ENCODE measurements around the gene CCDC40.

The CCDC40 gene

DNA sequence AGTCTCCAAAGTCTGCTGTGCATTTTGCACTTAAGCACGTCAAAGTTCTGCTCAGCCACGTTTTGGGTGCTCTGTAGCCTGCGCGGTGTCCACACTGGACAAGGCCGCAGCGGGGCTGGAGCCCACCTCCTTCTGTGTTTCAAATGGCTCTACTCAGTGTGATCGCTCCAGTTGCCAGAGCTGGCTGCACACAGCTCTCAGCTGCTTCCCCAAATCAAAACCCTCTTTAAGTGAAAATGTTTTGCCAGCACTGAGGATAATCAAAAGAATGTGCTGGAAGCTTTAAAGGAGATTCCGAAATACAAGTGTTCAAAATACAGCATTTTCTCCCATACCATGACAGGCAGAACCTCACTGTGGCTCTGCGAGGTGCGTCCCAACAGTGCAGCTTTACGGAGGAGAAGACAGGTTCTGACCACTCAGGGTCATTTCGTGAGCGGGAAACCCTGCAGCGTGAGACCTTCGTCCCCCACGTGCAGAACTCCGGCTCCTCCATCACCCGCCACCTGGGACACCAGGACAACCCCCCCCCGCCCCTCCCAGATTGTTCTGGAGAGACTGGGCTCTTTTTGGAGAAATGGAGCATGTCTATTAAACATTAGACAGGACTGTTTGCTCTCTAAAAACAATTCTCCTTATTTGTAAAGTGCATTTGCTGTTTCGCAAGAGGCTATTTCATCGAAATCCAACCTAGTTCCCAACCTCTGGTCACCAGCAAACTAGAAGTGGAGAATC is 17.4 kb upstream of the CCDC40 start:
- no peak for DNase-seq (ENCODE audit: low read depth, low spot score)

DNA sequence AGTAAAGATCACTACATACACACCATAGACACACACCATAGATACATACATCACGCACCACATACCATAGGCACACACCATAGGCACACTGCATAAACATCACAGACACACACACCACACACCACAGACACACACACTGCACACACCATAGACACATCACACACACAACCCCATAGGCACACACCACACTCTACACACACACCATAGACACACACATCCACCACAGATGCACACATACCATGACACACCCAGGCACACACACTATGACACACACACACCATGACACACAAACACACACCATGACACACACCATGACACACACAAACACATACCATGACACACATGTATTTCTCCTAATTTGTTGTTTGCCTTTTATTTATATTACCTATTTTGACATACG is 14.8 kb upstream of the CCDC40 start:
- DNase-seq (ENCODE audit: low read depth, low spot score), result no peak

DNA sequence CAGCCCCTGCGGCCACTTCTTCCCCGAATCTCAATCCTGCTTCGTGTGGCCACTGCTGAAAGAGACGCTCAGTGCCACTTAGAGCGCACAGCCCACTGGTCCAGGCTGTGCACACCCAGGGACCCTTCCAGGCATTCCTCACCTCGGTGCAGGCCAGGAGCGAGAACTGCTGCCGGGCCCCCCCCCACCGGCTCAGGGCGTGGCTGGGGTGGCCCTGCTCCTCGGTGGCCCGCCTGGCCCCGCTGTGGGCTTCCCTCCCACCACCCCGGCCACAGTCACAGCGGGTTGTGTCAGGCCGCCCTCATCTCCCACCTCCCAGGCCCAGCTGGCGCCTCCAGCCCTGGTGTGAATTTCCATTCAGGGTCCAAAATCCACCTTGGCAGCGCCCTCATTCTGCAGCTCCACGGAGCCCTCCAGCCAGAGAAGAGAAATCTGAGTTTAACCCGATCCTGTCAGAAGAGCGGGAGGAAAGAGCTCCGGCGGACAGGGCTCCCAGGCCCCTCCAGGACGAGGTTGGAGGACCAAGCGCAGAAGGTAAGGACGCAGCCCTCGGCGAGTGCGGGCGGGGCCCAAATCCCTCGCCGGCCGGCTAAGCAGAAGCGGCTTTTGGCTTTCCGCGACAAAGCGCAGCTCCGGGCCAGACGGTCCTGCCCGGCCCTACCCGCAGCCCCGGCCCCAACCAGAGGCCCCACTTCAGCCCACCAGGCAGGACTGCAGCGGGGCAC is 12.8 kb upstream of the CCDC40 start:
- peak; percentile 75 for DNase-seq (ENCODE audit: low read depth, low spot score)

DNA sequence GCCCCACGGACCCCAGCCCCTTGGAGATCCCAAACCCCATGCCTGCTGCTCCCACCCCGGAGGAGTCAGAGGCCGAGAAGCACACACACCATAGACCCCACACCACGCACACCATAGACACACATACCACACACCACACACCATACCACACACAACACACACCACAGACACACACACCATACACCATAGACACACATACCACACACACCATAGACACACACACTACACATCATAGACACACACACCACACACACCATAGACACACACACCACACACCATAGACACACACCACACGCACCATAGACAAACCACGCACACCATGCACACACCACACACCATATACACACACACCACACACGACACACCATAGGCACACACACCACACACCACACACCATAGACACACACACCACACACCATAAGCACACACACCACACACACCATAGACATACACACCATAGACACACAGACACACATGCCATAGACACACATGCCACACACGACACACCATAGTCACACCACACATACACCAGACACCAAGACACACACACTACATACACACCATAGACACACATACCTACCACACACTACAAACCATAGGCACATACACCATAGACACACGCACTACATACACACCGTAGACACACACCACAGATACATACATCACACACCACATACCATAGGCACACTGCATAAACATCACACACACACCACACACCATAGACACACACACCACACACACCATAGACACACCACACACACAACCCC is 12.1 kb upstream of the CCDC40 start:
- no peak for DNase-seq (ENCODE audit: low read depth, low spot score)

DNA sequence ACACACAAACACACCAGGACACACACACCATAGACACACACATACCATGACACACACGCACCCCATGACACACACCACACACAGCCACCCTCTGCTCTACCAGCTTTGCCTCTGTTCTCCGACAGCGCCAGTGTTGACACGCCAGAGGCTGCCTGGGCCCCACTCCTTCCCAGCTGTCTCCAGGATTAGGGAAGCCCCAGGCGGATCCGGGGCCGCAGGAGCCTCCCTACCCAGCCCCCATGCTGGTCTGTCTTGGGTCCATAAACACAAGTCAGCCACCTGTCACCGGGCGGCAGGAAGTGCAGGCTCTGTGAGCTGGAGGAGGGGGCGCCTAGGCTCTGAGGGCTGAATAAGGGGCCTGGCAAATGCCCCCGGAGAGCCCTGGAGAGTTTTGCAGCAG is 11.3 kb upstream of the CCDC40 start:
- DNase-seq (ENCODE audit: low read depth, low spot score), result peak; percentile 92

DNA sequence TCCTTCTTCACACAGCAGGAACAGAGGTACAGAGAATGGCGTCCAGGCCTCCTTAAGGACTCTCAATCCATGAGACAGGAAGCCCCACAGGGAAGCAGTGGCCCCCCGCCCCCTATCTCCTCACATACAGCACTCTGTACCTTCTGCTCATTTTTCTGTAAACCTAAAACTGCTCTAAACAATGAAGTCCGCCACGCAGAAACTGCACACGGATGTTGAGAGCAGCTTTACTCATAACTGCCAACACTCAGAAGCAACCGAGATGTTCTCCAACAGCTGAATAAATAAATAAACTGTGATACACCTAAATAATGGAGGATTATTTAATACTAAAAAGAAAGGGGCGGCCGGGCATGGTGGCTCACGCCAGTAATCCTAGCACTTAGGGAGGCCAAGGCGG is 10.6 kb upstream of the CCDC40 start:
- no peak for DNase-seq (ENCODE audit: low read depth, low spot score)

DNA sequence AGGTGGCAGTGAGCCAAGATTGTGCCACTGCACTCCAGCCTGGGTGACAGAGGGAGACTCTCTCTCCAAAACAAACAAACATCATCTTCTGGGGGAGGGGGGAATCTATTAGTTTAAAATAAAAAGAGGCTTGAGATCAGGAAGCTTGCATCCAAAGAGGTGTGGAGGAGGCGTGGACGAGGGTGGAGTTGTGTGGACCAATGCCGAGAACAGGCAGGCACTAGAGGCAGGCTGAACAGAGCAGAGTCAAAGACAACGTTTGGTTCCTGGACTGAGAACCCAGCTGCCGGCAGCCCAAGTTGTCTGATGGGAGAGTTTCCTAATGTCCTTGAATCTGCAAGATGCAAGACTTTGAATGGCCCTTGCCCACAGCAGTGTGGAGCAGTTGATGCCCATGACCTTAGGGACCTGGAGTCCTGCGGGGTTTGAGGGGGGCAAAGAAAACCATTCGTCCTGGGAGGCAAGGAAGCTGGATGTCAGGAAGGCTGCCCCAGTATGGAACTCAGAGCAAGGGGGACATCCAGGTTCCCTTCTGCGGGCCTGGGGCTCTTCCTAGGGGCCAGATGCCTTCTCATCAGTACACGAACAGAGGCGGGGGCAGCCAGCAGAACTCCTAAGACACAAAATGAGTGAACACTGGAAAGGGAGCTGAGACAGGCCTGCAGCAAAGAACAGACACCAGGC is 9.9 kb upstream of the CCDC40 start:
- DNase-seq (ENCODE audit: low read depth, low spot score), result no peak

DNA sequence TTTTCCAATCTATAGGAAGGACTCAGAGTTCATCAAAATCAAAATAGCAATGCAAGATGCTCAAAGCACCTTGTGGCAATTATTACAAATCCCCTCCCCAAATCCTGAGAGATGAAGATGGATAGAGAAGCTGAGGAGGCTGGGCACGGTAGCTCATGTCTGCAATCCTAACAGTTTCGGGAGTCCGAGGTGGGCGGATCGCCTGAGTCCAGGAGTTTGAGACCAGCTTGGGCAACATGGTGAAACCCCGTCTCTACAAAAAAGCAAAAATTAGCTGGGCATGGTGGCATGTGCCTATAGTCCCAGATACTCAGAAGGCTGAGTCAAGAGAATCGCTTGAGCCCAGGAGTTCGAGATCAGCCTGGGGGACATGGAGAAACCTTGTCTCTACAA is 9.4 kb upstream of the CCDC40 start:
- no peak for DNase-seq (ENCODE audit: low read depth, low spot score)

DNA sequence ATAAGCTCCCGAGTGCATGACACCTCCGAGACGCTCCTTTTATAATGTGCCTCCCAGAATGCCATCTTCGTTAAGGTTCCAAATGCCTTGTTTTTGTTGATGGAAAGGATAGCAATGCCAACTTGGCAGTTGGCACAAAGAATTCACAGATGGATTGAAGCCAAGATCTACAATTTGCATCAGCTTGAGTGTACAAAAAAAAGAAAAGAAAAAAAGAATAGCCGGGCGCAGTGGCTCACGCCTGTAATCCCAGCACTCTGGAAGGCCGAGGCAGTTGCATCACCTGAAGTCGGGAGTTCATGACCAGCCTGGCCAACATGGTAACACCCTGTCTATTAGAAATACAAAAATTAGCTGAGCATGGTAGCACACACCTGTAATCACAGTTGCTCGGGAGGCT is 8.4 kb upstream of the CCDC40 start:
- DNase-seq (ENCODE audit: low read depth, low spot score), result no peak

DNA sequence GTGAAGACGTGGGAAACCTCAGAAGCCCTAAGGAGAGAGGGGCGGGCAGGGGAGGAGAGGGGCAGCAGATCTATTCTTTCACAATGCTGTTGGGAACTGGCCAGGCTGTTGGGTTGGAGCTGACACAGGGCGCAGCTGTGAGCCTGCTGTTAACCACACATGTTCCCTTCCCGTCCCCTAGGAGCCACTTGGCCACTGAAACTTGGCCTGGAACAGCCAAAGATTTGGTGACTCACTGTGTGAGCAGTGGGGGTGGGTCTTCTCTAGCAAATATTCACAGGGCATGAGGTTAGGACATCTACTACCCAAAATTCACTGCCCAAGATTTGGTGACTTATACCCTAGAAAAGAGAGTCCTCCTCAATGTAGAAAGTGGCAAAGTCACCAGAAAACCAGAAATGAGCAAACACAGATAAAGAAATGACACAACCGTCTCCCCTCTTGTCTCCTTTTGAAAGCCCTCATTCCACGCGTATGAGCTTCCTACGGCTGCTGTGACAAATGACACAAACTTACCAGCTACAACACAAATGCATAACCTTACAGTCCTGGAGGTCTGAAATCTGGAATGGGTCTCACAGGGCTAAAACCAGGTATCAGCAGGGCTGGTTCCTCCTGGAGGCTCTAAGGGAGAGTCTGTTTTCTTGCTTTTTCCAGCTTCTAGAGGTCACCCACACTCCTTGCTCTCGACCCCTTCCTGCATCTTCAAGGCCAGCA is 7.0 kb upstream of the CCDC40 start:
- no peak for DNase-seq (ENCODE audit: low read depth, low spot score)

DNA sequence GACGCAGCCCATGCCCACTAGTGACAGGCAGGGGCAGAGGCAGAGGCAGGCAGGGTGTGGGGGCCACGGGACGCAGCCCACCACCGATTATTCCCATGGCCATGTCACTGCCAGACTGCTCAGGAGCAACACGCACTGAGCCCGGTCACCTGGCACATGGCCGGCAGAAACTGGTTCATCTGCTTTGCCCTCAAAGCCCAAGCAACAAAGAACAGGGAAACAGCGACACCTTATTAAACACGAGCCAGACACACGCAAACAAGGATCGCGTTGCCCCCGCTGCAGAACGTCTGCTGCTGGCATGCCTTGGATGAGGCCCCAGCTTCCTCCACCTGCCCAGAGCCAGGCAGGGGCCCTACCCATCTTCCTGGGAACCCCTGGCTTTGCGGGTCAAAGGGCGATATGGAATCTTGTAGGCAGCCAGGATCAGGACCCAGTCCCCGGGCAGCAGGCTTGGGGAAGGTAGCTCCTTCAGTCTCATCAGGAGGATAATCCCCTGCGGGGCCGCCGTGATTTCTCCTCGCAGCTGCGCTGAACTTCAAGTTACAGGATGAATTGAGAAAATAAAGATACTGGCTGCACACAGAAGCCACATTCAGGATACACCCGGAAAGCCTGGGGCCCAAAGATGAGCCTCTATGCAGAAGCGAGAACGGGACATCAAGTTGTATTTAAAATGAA is 5.6 kb upstream of the CCDC40 start:
- DNase-seq (ENCODE audit: low read depth, low spot score), result no peak

DNA sequence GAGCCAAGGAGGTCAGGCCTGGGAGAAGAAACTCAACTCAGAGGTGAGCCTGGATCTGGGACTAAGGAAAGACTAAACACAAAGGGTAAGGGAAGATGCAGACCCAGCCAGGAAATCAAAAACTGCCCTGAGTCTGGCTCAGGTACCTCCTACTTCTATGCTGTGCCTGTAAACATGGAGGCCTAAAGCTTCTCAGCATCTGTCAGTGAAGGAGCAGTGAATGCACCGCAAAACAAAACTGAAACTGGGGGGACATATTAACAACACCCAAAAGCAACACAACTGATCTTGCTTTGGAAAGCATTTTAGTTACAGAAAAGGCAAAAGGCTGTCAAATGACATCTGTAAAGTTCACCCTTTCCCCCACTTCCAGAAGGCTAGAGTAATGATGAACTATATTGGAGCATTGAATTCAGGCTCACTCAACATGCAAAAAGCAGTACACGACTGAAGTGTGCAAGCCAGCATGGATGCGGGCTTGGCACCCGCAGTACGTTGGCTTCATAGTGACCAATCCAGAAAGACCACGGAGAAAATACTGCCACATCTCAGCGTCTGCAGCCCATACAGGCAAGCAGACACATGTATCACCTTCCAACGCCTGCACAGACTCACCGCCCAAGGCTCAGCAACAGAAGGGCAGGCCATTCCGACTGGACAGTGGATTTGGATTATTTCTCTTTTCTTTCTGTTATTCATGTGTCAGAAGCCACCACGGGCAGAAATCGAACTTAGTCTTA is 4.6 kb upstream of the CCDC40 start:
- no peak for DNase-seq (ENCODE audit: low read depth, low spot score)

DNA sequence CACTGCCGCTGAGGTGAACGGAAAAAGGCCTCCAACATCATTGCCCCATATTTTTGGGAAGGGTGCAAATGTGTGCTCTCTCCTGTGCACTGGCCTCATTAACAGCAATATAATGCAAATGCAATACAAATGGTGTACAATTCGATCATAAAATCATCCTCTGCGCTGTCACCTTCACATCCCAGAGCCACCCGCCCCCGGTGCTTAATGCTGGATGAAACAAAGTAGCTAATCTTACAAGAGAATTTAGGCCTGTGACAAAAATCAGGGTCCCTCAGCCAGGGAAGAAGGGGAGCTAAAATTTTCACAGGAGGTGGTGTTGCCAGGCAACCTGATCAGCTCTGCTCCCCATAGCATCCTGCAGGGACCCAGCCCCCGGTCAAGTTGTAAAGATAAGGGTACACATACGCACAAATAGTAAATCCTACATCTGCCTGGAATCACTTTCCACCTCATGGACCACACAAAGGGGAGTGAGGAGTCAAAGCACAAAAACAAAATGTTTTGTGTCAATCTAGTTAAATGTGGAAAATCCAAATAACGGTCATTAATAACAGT is 3.7 kb upstream of the CCDC40 start:
- no peak for DNase-seq (ENCODE audit: low read depth, low spot score)

DNA sequence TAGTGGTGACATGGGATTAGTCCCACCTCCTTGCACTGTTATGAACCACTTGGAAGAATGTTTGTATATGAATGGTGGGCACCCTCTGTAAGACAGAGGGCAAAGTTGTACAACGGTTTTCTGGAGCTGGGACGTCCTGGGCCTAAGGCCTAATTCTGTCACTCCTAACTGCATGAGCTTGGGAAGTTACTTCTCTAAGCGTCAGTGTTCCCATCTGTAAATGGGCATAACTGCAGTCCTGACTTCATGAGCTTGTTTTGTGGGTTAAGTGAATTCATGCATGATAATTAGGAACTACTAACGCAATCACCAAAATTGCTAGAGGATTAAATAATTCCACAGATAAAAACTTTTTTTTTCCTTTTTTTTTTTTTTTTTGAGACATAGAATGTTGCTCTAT is 2.6 kb upstream of the CCDC40 start:
- DNase-seq (ENCODE audit: low read depth, low spot score), result no peak

DNA sequence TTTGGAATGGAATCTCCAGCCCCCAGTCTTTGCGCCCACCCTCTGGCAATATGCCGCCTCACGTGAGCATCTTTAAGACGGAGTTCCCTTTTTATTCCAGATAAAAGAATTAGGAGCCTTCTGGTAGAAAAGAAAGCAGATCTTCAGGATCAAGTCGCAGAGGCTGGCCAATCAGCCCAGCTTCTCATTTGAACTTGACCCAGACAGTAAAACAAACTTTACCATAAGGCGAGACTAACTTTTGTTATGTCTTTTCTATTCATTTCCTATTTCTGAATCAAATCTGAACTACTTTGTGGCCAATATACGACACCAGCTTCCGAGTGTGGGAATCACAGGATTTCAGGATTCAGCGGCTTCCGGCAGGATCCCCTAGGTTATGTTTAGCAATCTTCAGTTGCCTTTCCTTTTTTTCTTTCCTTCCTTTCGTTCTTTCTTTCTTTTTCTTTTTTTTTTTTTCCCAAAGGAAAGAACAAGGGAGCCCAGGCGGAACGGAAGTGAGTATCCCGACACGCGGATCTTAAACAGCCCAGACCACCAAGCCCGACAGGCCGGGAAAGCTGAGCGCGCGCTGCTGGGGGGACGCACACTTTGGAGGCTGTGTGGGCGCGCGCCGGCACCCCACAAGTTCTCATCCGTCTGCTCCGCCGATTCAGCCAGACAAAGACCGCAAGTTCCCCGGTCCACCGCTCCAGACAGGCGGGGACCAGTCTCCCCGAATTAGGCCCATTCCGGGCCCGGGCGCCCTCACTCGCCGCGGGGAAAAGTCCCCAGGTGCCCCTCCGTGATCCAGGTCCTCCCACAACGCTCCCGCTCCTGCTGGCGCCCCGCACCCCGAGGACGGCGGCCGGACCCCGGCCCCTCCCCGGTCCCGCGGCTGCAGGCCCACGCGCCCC is 1.4 kb upstream of the CCDC40 start:
- DNase-seq (ENCODE audit: low read depth, low spot score), result peak; percentile 41

DNA sequence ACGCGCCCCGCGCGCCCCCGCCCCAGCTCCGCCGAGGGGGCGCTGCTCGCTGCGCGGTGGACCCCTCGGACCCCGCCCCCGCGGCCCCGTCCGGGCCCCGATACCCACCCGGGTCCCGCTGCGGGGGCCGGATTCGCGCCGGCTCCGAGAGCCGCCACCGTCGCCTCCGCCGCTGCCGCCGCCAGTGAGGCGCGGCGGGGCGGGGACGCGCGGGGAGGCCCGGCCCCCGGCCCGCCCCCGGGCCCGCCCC is 830 bp upstream of the CCDC40 start, which contains the start of gene TBC1D16:
TSS of gene TBC1D16 (minus strand) at position 186 of the 250 bp plus-strand sequence. CDS start 22,325 bp downstream, outside the sequence.
- DNase-seq (ENCODE audit: low read depth, low spot score), result no peak

DNA sequence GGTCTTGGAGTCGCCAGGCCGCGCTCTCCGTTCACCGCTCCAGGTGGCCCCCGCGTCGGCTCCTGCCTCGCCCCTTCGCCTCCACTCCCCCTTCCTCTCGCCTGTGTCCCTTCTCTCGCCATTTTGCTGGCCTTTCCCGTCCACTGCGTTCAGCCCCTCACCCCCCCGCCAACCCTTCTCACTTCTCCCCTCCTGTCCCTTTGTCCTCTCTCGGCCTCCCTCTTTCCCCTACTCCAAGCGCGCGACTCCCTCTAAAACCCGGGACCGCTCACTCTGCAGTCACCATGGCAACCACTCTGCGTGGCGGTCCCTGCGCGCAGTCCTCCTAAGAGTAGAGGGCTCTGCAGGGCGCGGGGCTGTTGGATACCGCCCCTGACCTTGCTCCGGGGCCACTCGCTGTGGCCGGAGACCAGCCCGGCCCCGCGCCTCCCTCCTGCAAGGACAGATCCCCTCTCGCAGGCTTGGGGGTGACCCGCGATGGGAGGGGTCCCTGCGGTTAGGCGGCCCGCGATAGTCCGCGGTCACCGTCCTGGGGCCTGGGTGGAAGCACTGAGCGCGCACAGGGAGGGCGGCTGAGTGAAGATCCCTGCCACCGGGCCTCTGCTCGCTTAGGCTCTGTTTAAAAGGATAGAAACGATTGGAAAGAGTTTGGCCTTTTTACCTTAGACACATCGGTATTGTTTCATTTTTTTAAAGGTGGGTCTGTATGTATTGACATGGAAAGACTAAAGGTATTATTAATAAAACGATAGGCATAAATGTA is 454 bp downstream of the CCDC40 start:
- peak; percentile 77 for DNase-seq (ENCODE audit: low read depth, low spot score)

DNA sequence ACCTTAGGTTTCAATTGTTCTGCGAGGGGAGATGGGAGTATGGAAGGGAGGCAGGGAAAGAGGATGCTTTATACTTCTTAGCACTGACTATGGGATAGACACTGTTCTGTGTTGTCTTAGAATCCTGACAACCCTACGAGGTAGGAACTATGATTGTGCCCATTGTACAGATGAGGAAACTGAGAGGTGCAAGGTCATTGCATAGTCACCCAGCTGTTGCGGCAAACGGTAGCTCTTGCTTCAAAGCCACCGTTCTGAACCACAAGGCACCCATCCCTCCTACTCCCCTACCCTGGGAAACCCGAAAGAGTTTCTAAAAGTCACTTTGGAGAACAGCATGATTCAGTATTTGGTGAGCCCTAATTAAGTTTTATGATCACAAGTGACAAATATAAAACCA is 7.5 kb downstream of the CCDC40 start:
- no peak for DNase-seq (ENCODE audit: low read depth, low spot score)

Data from ELF-1 (cell line).